Epithelial cell of esophagus (primary cell): ENCODE data around the gene ANKRD1.

Experiments
- DNase-seq: peaks from one replicate; pipeline ENCODE4 v3.0.0; 2010; ENCODE audit warnings: low read depth
- H3K4me3 ChIP-seq: 2 replicates; pipeline ENCODE4 v1.5.1; 2011; ENCODE audit warnings: mild to moderate bottlenecking, low read length, control low read depth
- CTCF ChIP-seq: IDR thresholded peaks from 2 replicates; pipeline ENCODE4 v1.5.1; 2011; ENCODE audit warnings: low read depth, mild to moderate bottlenecking, low read length, control low read depth, inconsistent platforms; ENCODE audit not compliant: insufficient read depth; ENCODE audit errors: missing control alignments

ANKRD1 gene

DNA sequence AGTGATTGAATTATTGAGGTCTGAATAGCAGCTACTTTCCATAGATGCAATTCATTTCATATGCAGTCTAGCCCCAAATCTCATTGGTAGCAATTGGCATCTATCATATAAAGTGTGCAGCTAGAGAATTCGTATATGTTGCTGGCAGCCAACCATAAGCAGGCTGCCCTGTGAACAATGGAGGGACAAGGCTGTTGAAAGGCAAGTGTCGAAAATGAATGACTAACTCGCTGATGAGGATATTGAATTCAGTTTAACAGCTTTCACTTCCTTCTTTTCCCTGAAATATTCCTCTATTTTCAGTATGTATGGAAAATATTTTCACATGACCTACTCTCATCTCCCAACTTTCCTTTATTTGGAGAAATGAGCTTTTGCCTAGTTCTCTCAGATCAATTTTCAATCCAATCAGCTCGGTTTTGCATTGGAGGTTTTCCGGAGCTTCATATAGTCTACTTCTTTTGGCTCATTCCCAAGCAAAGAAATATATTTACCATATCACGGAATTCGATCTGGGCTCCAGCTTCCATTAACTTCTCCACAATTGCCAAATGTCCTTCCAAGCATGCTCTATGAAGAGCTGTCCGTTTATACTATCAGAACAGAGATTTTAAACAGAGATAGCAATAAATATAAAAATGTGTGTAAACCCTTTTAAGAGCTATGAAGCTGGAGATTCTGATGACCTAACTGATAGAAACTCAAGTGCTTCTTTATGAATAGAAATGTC is 3.5 kb downstream of the ANKRD1 start:
- DNase-seq, result peak; percentile 18
- TF ChIP-seq CTCF, result no peak
- no peak overlapping the region for H3K4me3 ChIP-seq

GRCh38 chr10:90916392-90917237 is 4.3 kb downstream of the ANKRD1 start:
- no peak for DNase-seq

DNA sequence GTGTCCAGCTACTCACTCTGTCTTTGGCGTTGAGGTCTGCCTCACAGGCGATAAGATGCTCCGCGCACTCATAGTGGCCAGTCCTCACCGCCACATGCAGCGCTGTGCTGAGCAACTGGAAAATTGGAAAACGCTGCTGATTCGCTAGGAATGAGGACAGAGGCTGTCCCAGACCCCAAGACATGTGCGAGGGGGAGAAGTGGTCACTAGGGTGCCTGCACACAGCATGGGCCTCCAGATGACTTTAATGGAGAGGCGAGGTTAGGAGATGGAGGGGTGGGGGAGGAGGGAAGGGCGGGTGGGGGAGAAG is 5.2 kb downstream of the ANKRD1 start:
- no peak overlapping the region for H3K4me3 ChIP-seq
- no peak for DNase-seq
- no peak for TF ChIP-seq CTCF

More at GRCh38 chr10:90916392-90917237, 4.3 kb downstream of the ANKRD1 start:
- no peak overlapping the region for H3K4me3 ChIP-seq
- no peak for TF ChIP-seq CTCF

- DNase-seq, result no peak
- no peak overlapping the region for H3K4me3 ChIP-seq
- no peak for TF ChIP-seq CTCF
Measured at GRCh38 chr10:90914992-90915765, 5.7 kb downstream of the ANKRD1 start.

DNA sequence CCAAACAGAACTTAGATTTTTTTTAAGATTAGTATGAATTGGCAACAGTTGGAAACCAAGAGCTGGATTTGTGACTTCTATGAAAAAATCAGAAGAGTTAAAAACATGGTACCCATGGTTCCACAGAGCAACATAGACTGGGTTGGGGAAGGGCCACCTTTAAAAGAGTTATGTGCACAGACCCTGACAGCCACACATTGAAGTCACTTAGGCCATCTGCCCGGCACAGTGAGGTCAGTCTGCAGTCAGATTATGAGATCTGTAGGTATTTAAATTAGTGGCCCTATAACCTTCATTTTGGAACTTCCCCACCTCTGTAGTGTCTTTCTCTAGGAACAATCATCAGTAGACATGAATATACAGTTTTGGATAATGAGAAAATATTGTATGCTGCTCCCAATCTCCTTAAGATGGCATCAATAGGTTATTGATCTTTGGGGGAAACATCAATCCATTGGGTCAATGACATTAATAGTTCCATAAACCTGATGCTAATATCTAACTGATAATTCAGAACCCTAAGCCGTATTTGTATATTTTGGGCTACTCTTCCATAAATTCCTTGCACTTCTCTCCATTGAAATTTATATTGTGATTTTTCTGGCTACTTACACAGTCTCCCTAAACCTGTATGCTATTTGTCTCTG is 7.0 kb downstream of the ANKRD1 start:
- no peak for DNase-seq
- TF ChIP-seq CTCF, result no peak
- no peak overlapping the region for H3K4me3 ChIP-seq

DNA sequence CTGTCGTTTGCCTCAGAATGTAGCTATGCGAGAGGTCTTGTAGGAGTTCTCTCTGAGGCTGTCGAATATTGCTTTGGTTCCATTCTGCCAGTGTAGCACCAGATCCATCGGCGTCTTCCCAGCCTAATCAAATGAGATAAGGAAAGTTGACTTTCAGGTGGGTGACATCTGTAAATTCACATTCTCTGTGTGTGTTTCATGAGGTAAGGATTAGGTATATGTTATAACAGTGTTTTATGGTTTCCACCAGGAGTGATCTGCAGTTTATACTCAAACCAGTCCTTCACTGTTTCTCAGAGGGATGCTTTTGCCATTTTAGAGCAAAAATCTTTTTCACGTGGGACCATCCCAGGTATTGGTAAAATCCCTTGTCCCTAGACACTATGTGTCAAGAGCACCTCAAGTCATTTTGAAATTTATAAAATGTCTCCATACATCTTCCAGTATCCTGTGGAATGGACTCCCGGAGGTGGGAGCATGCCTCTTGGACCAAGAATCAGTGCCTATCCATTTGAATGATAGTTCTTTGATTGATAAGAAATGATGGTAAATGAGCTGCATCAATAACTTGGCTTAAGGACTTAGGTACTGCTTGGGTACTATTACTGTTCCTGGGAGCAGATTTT is 7.9 kb downstream of the ANKRD1 start:
- DNase-seq, result no peak
- no peak overlapping the region for H3K4me3 ChIP-seq
- no peak for TF ChIP-seq CTCF
